ENCODE data around the gene KISS1.

KISS1 gene

DNA sequence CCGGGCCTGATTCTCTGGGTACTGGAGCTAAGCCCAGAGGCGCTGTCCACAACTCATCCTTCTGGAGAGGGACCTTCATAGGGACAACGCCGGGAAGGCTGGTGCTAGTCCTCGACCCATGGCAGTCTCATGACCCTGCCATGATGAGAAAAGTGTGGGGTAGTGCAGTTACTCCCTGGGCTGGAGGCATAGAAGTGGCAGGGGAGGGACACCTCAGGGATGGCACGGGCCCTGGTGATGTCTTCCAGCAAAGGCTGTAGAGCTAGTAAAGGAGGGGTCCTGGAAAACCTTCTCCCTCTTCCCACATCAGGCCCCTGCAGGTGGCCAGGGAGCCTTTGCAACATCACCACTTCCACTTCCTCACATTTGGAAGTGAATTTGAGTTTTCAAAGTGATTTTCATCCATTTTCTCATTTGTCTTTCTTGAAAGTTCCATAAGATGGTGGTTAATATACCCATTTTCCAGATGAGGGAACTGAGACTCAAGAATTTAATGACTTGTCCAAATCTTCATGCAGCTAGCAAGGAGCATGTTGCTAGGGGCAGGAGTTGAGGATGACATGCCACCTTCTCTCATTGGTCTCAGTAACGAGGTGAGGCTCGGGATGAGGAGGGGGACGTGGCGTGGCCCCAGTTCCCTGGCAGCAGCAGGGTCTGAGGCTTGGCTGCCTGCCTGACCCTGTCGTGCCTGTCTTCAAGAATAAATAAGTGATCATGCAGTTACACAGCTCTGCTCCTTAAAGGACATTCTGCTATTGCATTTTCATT is 20.8 kb upstream of the KISS1 start:
- DNase-seq: no peak

DNA sequence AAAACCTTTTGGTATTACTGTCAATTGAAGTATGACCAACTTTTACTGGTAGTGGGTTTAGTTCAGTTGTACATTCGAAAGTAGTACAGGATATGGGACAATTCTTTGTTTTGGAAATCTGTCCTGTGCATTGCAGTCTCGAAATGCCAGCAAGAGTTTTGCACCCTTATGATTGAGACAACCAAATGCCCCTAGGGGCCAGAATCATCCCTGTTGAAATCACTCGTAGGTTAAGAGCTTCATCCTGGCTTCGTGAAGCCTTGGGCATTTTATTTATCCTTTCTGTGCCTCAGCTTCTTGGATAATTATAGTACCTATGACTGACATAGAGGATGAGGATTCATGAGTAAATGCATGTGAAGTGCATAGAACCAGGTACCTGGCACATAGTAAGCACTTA is 19.9 kb upstream of the KISS1 start:
- no peak for DNase-seq

DNA sequence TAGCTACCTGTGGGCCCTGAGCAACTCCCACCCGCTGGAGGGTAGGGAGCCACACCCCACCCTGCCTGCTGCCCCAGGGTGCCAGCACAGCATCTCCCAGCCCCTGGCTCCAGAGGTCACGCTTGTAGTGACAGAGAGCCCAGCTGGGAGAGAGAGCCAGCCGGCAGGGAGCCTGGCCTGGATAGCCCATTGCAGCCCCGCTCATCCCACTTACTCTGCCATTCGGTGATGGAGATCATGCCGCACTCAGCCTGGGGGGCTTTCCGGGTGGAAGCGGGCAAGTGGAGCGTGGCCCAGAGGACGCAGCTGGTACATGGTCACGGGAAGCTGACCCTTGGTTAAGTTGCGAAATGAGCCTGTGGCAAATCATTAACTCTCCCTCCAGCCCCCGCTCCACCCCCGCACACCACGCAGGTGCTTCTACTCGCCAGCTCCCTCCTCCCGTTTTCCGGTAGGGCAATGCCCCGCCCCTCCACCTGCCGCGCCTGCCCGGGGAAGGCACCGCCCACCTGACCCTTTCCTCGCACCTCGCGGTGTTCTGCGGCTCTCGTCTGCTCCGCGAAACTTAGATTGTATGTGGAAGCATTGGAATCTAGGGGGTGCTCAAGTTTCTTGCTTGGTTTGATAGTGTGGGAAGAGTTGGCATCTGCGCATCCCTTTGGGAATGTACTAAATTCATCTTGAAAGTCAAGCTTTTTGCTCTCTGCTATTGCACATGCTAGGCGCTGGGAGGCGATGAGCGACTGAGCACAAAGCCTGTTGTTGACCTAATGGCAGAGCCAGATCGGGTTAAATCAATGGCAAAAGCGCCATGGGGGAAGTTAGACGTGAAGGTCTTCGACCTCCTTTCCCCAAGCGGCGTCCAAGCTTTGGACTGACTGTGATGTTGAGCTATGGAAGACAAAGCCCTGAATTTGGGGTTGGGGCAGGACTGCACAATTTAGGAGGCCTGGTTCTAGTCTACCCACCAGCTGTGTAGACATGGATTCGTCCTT is 17.7 kb upstream of the KISS1 start, which contains the start of gene GOLT1A:
GOLT1A (minus strand) TSS at position 321 of the 995 bp plus-strand sequence; CDS start at position 239, 82 bp downstream.
- DNase-seq: no peak

DNA sequence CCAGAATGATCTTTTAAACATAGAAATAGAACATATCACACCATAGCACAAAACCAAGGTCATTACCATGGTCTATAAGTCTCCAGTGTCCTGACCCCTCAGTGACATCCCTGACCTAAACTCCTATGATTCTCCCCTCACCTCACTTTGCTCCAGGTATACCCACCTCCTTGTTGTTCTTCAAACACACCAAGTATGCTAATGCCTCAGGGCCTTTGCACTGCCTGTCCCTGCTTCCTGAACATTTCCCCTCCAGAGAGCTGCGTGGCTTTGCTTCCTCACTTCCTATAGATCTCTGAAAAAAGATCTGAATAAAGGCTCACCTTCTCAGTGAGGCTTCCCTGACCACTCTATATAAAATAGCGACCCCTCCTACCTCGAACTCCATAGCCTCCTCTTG is 16.4 kb upstream of the KISS1 start:
- no peak for DNase-seq

DNA sequence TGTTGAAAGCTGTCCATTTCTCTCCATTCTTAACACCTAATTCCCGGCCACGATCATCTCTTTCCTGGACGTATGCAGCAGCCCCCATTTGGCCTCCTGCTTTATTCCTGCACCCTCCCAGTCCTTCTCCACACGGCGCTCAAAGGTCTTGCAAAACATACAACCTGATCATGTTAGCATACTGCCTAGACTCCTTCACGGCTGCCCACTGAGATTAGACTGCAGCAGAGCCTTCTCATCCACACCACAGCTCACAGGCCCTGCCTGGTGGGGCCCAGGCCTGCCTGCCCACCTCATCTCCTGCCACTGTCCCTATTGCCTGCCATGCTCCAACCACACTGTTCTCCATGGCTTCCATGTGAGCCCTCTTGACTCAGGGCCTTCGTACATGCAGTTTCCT is 14.8 kb upstream of the KISS1 start:
- DNase-seq: no peak

DNA sequence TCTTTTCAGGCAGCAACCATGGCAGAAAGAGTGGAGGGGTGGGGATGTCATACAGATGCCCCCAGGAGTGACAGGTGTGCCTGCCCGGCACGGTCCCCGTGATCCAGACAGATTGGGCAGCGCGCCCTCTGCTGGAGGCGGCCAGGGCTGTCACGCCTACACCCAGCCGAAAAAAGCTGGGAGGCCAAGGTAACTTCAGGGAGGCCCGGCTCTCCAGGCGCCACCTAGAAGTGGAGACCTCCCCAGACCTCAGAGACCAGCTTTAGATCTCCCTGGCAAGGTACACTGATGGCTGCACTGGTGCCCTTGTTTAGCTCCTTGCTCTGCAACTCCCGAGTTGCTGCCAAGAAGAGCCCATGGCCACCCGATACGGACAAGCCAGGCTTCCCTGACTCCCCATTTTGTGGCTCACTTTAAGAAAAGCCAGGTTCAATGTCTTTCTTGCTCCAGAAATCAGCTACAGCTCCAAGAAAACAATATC is 10.9 kb upstream of the KISS1 start:
- no peak for DNase-seq

DNA sequence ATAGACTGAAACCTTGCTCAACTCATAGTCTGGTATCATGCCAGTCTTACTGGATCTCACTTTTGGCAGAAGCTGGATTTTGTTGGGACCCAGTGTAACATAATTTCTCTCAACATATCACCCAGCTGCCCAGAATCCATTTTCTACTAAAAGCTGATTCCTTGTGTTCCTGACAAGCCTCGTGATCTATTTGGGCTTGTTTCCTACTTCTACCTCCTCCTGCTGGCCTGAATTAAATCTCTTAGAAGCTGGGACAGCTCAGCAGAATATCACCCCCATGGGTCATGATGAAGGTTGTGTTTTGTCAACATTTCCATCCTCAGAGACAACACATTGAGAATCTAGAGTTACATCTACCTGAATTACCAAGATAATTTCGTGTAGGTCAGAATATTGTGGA is 9.8 kb upstream of the KISS1 start:
- no peak for DNase-seq

DNA sequence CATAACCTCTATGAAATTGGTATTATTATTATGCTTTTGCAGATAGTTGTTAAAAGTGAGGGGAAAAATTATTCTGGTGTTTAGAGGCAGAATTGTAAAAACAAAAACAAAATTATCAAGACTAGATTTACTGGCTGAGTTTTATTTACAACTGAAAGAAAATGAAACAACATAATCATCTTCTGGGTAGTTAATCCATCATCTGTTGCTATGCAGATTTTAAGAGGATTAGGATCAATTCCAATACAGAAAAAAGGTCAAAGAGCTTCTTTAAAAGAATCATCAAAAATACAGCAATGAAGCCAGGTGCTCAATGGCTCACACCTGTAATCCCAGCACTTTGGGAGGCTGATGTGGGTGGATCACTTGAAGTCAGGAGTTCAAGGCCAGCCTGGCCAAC is 9.2 kb upstream of the KISS1 start:
- DNase-seq: no peak

DNA sequence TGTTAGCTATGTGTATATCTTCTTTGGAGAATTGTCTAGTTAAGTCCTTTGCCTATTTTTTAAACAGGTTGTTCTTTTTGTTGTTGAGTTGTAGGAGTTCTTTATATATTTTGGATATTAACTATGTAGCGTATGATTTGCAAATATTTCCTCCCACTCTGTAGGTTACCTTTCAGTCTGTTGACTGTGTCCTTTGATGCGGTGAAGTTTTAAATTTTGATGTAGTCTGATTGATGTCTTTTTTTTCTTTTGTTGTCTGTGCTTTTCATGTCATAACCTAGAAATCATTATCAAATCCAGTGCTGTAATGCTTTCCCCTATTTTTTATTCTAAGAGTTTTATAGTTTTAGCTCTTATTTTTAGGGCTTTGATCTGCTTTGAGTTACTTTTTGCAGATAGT is 8.7 kb upstream of the KISS1 start:
- DNase-seq: no peak

DNA sequence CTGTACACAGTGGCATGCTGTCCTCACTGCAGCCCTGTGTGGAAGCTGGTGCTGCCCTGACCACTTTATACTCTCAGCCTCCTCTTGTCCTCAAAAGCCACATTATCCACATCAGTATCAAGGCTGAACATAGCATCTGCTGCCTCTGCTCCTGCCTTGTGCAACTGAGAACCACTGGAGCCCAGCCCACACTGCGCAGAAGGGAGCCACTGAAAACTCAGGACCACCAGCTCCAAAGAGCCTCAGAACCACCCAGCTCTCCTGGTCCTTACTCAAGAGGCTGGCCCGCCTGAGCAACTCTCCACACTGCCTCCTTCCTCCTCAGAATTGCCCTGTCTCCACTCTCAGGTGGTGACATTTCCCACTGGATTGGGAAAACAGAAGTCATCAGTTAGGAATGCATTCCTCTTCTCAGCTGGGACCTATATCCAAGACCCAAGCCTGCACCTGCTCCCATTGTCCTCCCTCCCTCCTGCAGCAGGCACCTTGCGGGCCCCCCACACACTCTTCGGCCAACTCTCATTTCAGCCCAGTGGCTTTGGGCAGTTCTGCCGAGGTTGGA is 7.0 kb upstream of the KISS1 start:
- no peak for DNase-seq

DNA sequence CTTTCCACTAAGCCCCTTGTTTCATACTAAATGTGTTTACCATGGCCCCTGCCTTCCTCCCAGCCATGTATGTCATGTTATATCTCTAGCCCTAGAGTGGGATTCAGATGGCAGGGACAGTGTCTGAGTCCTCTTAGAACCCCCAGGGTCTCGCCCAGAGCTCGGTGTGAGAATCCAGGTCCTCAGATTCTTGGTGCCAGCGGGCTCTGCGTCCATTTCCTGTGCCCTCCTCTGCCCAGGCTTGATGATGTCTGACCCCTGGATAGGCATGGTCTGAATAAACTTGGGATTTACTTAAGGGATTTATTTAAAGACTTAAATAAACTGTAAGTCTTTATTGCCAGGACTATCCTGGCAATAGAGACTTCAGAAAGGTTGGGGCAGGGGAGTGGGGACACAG is 6.2 kb upstream of the KISS1 start:
- no peak for DNase-seq

DNA sequence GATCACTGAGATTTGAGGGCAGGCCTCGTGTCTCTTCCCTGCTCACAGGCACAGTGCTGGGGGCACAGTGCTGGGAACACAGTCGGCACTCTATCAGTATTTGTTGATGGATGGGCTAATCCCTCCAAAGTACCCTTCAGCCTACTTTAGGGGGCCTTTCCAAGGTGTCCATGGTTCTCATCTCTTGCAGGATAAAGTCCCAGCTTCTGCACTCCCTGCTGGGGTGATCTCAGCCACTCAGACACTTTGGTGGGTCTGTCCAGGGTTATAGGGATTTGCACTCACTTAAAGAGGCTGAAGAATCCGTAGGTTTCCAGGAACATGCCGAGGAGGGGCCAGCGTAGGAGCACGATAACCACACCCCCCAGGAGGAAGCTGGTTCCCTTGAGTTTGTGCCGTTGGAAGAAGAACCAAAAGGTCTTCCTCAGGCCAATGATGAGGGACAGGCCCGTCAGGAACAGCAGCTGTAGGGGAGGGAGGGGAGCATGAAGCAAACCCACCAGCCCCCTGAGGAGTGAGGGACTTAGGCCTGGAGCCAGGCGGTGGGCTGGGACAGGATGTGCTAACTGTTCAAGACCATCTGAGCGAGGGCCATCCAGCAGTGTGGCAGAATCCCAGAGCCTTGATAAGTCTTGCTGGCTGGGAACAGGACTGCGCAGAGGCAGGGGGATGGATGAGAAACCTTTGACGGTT is 5.2 kb upstream of the KISS1 start:
- DNase-seq: no peak

DNA sequence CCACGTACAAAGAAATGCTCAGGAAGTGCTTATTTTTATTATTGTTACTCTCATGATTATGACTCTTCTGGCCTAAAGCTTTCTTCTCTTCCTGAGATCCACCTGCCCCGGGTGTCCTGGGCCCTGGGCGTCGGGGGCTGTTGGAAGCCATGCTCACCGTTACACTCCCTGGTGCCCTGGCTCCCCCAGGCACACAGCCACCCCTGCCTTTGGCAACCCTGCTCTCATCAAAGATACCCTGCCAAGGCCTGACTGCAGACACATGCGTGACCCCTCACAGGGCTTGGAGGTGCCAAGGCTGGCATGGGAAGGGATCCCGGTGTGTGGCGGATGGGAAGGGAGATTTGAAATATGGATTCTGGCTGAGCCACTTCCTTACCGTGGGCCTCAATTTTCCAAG is 3.3 kb upstream of the KISS1 start:
- DNase-seq: no peak

DNA sequence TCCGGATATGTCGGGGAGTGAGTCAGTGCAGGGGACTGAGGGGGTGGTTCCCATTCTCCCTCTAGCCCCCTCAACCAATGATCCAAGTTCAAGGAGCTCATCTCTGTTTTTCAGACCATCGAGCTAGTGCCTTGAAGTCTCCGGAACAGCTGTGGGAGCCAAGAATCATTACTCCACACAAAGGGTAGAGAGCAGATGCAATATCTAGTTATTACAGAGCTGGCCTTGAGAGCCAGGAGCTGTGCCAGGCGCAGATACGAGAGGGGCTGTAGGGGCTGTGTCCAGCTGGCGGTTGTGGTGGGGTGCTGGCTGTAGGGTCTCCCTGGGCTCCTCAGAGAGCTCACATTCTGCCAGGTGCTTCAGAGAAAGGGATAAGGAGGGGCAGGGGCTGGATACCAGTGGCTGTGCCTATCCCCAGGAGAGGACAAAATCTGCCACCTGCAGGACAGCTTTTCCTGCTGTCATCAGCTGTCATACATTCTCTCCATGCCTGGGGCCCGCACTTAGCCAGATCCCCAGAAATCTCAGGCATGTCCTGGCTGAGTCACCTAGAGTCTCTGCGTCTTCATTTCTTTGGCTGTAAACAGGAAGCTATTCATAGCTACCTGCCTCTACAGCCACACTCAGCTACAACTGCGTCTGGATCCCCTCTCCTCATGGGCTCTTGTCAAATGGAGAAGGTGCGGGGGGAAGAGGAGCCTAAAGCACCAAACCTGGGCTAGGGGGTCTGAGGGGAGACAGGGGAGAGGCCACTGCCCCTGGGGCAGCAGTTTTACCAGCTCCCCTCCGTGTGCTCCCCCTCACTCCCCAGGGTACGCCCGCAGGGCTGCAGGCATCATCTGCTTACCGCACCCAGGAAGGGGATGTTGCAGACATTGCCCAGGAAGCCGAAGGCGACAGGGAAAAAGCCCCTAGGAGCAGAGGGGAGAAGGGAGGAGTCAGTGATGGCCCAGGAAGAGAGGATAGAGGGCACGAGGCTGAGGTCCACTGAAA is 2.4 kb upstream of the KISS1 start:
- DNase-seq: no peak

DNA sequence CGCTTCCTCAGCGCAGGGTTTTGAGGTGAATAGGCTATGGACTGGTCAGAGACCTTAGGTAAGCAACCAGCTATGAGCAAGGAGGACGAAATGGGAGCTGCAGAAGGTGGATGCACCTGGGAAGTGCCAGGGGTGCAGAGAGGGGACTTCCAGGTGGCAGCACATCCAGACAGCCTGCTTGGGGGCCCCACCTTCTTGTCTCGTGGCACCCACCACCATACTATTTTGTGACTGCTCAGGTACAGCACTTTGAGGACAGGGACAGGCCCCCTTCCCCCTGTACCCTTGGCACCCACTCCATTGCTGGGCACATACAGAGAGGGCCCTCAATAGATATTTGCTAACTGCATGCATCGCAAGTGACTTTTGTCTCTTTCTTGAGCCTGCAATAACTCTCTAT is 777 bp upstream of the KISS1 start:
- no peak for DNase-seq

DNA sequence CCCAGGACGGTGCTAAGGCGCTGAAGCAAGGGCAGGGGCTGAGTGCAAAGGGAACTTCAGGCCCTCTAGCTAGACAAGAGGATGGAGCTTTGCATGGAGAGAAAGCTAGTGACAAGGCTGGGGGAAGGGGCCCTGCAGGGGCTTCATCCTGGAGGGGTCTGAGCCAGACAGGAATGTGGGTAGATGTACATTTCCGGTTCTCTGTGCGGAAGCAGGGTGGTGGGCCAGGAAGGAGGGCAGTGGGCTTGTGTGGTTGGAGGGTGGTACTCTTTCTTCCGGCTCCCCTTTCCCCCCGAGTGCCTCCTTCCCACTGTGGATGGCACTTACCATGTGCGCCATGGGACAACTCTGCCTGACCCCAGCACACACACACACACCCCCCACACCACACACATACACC is 1.5 kb downstream of the KISS1 start:
- no peak for DNase-seq

DNA sequence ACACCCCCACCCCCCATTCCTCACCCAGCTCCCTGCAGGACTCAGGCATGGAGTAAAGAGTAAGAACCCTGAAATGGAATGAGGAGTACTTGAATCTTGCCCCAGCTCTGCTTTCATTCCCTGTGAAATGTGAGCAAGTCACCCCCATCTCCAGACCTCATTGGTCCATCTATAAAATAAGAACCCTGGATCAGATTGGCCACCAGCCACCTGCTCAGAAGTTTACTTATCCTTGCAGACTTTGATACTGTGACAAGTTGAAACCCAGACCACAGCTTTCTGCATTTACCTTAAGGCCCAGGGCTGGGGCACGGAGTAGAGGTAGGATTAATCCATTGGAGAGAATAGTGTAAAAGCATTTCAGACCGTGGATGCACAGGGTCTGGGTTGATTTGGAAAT is 2.2 kb downstream of the KISS1 start:
- DNase-seq: no peak

DNA sequence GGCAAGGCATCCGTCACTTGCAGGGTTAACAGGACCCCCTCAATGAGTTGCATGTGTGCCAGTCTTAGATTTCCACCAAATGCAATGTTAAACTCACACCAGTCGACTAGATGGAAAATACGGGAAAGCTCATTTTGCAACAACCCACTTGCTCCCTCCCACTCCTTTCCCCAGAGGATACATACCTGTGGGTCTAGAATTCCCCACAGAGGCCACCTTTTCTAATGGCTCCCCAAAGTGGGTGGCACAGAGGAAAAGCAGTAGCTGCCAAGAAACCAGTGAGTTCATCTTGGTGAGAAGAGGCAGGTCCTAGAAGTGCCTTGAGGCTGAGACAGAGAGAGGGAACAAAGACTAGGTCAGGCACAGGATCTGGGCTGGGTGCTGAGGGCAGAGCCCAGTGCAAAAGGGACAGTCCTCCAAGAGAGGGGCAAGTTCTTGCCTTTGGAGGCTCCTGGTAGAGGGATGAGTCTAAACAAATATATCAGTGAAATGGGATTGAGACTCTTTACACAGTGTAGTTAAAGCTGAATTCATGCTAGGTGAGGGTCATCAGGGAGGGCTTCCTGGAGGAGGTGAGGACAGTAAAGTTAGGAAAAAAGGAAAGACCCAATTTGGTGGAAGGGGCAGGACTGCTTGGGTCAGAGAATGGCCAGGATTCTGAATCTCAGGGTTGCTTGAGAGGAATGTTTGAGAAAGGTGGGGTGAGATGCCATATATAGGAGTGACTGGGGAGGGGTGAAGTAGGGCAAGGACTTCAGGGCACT is 3.5 kb downstream of the KISS1 start:
- no peak for DNase-seq

DNA sequence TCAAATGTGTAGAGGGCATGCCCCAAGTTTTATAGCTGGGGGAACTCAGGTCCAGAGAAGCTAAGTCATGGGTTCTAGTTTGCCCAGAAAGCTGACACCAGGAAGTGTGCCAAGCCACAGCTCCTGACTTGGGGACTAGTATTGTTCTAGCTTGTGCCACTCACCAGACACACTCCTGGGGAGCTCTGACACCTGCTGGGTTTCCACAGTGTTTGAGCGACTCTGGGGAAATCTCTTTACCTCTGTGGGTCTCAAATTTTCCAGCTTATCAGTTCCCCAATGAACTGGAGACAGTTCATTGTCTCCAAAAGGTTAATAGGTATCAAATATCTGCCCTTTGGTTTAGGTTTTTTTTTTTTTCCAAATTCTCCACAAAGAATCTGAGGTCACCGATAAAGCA is 4.2 kb downstream of the KISS1 start:
- DNase-seq: no peak

DNA sequence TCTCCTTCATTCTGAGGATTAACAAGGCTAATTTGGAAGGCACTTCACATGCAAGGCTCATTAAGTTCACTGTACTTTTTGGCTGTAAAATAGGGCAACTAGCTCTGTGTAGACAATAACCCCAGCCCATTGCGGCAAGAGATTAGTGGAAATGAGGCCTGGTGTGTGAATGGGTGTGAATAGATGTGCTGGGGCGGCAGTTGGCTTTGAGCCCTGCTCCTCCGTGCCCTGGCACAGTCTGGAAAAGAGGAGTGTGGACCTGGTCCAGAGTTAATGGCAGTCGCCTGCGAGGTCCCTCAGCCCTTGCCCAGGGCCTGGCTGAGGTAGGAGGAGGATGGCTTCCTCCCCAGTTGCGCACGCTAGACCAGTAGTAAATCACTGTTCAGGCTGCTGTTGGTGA is 4.8 kb downstream of the KISS1 start:
- peak; percentile 50 for DNase-seq
